CD4-positive, alpha-beta T cell (primary cell): ENCODE data around the gene AZIN2. TPM values are rescaled to one million over a fixed set of nuclear protein-coding genes. Genes with fewer than 3 reads are reported as not detected.

Experiments
- ATAC-seq: fragments of 200-7000 bp; cut with Tn5 transposase; one replicate; pipeline ENCODE4 v1.10.0; 2022; ENCODE audit warnings: mild to moderate bottlenecking; ENCODE audit not compliant: poor library complexity
- CTCF ChIA-PET: fragments of 350-600 bp; sonication (Branson Sonifier 250); formaldehyde crosslinking; loops from one replicate; lab custom pipeline; 2021; ENCODE audit warnings: antibody characterized with exemption, inconsistent platforms; lab: Charles Lee
- POLR2A ChIA-PET: fragments of 350-600 bp; sonication (Branson Sonifier 250); formaldehyde crosslinking; loops from one replicate; lab custom pipeline; 2021; ENCODE audit warnings: antibody characterized with exemption, inconsistent platforms; lab: Charles Lee
- DNase-seq, 14 experiments: peaks; one replicate each; pipeline ENCODE4 v3.0.0-alpha.2; 2013 to 2020; ENCODE audit warnings: mixed read lengths in 2 of 14
- H3K27ac ChIP-seq, 2 donors: one replicate each; pipeline versions ENCODE4 v1.5.1 to v1.7.0; 2013; ENCODE audit warnings: low read length in 2 of 2, low read depth in 1 of 2, mild to moderate bottlenecking in 1 of 2
- H3K27me3 ChIP-seq, 2 experiments: 1 replicate in 1 of 2; 2 replicates in 1 of 2; pipeline versions ENCODE4 v1.6.1 to v1.7.0; 2013; ENCODE audit warnings: low read length in 2 of 2, control low read depth in 1 of 2, mild to moderate bottlenecking in 1 of 2, moderate library complexity in 1 of 2; ENCODE audit not compliant: insufficient read depth in 2 of 2, control insufficient read depth in 1 of 2
- H3K36me3 ChIP-seq: one replicate; pipeline ENCODE4 v1.6.1; 2013; ENCODE audit warnings: low read length, control low read depth; ENCODE audit not compliant: insufficient read depth
- H3K4me1 ChIP-seq: one replicate; pipeline ENCODE4 v1.6.1; 2013; ENCODE audit warnings: low read length, control low read depth; ENCODE audit not compliant: insufficient read depth
- H3K4me3 ChIP-seq: one replicate; pipeline ENCODE4 v1.5.1; 2013; ENCODE audit warnings: mild to moderate bottlenecking, low read length, moderate library complexity
- H3K9me3 ChIP-seq, 2 experiments: 1 replicate in 1 of 2; 2 replicates in 1 of 2; pipeline versions ENCODE4 v1.6.1 to v1.7.0; 2013; ENCODE audit warnings: low read length in 2 of 2, mild to moderate bottlenecking in 2 of 2, control low read depth in 1 of 2, moderate library complexity in 1 of 2; ENCODE audit not compliant: control insufficient read depth in 1 of 2, insufficient read depth in 1 of 2
- H3K27ac Mint-ChIP-seq: one replicate; pipeline ENCODE4 v1.8.0; 2020; ENCODE audit warnings: mixed read lengths
- H3K27me3 Mint-ChIP-seq: one replicate; pipeline ENCODE4 v1.8.0; 2021; ENCODE audit warnings: mixed read lengths
- H3K36me3 Mint-ChIP-seq: one replicate; pipeline ENCODE4 v1.8.0; 2021; ENCODE audit warnings: low read depth, mixed read lengths
- H3K4me1 Mint-ChIP-seq: one replicate; pipeline ENCODE4 v1.8.0; 2021; ENCODE audit warnings: low read depth, mixed read lengths
- H3K4me3 Mint-ChIP-seq: one replicate; pipeline ENCODE4 v1.8.0; 2020; ENCODE audit warnings: mild to moderate bottlenecking, mixed read lengths
- H3K9me3 Mint-ChIP-seq: one replicate; pipeline ENCODE4 v1.8.0; 2020; ENCODE audit warnings: mixed read lengths
- intact Hi-C, 2 experiments: fragments of 100-400 bp; cut with DNase I in 1 of 2; cut with micrococcal nuclease in 1 of 2; formaldehyde crosslinking; loops; one replicate each; pipeline versions ENCODE4 v1.15.1 to v1.9.0; 2023 to 2025; cut with DNase I, micrococcal nuclease
- total RNA-seq, 174 experiments: library from RNA in 2 of 174; stranded (reverse) in 2 of 174; gene quantifications; one replicate each; pipeline ENCODE4 v1.2.3 and lab custom pipeline; 2021 to 2026
- TF ChIP-seq, protein P1 (sequence below): fragments of 200-600 bp; IDR thresholded peaks from one replicate; pipeline ENCODE4 v1.8.0; 2022; ENCODE audit warnings: antibody characterized with exemption, mild to moderate bottlenecking

AZIN2 gene
- total RNA-seq, 2 experiments from 2014 or later = 4.6 to 4.9 TPM

- H3K27ac Mint-ChIP-seq = no peak overlapping the region
- DNase-seq (peak in 2 of 14 experiments; percentile 37 to 59), ATAC-seq (no peak)
- Histone ChIP-seq H3K9me3 (no peaks in the 10 kb centered on the region), H3K4me1 (peaks cover 8% of the 10 kb centered on the region), H3K27ac (no peak overlapping the region), H3K36me3 (no peaks in the 10 kb centered on the region), H3K27me3 (no peaks in the 10 kb centered on the region), H3K4me3 (no peak overlapping the region)
- ChIA-PET CTCF (no interaction called here), POLR2A (no interaction called here)
- TF ChIP-seq, protein P1, sequence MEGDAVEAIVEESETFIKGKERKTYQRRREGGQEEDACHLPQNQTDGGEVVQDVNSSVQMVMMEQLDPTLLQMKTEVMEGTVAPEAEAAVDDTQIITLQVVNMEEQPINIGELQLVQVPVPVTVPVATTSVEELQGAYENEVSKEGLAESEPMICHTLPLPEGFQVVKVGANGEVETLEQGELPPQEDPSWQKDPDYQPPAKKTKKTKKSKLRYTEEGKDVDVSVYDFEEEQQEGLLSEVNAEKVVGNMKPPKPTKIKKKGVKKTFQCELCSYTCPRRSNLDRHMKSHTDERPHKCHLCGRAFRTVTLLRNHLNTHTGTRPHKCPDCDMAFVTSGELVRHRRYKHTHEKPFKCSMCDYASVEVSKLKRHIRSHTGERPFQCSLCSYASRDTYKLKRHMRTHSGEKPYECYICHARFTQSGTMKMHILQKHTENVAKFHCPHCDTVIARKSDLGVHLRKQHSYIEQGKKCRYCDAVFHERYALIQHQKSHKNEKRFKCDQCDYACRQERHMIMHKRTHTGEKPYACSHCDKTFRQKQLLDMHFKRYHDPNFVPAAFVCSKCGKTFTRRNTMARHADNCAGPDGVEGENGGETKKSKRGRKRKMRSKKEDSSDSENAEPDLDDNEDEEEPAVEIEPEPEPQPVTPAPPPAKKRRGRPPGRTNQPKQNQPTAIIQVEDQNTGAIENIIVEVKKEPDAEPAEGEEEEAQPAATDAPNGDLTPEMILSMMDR = no peak
- intact Hi-C loops = no loop called here
- H3K4me3 Mint-ChIP-seq = no peak overlapping the region
- H3K27me3 Mint-ChIP-seq = peaks cover 14% of the 10 kb centered on the region
- H3K9me3 Mint-ChIP-seq = no peaks in the 10 kb centered on the region
- H3K4me1 Mint-ChIP-seq = no peaks in the 10 kb centered on the region
- H3K36me3 Mint-ChIP-seq = no peaks in the 10 kb centered on the region
Measured at GRCh38 chr1:33050221-33051076, 30.5 kb upstream of the AZIN2 start.

DNA sequence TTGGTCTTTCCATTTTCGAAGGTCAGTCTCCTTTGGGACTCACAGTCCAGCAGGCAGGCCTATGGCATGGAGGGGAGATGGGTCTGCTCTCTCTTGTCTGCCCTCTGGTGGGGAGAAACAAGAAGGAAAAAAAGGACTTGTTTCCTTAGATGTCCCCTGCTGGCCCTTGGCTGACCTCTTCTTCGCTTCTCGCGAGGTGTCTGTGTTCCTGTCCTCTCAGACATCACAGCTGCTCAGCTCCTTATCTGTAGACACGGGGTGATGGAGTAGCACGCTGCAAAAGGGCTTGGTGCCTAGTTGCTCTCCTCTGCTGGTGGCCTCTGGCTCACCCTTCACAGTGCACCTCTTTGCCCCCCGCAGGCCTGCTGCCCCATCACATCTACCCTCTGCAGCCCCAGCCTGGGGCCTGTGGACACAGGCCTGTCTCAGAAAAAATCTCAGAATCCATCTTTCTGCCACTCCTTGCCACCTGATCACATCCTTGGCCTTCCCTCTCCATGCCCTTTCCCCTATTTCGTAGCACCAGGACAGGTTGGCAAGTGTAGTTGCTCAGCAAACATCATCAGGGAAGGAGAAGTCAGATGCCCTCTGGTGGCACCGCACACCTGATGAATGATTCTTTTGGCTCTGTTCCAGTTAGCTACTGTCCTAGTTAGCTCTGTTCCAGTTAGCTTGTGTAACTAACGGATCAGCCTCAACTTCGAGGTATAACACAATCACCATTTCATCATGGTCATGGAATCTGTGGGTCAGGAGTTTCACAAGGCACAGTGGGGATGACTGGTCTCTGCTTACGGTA, 25.5 kb upstream of the AZIN2 start:
- Histone ChIP-seq H3K27me3 (no peaks in the 10 kb centered on the region), H3K4me3 (no peak overlapping the region), H3K27ac (no peak overlapping the region), H3K9me3 (no peaks in the 10 kb centered on the region), H3K36me3 (no peaks in the 10 kb centered on the region), H3K4me1 (peaks cover 5% of the 10 kb centered on the region)
- Mint-ChIP-seq H3K9me3 (no peaks in the 10 kb centered on the region), H3K36me3 (no peaks in the 10 kb centered on the region), H3K27ac (no peak overlapping the region), H3K4me1 (no peaks in the 10 kb centered on the region), H3K4me3 (no peak overlapping the region), H3K27me3 (peaks cover 4% of the 10 kb centered on the region)
- peak in 5 of 14 experiments; percentile 7 to 74 (median 50) for DNase-seq
- ChIA-PET POLR2A (interaction anchor here (1.4 to 1.7 kb wide), 2 partner anchors 92 to 122 kb away, joined by 3 to 7 read pairs; no protein-coding TSS in a partner anchor), CTCF (interaction anchor here (1.5 to 2.8 kb wide), 3 partner anchors 15 to 122 kb away, joined by 3 to 17 read pairs (median 6); no protein-coding TSS in a partner anchor)
- TF ChIP-seq, protein P1 = peak; percentile 49
- peak; percentile 49 for ATAC-seq
- intact Hi-C loops = loop anchor here (1.0 to 2.0 kb wide), 2 partner anchors 43 to 122 kb away; no protein-coding TSS in a partner anchor

GRCh38 chr1:33056426-33056825, 24.5 kb upstream of the AZIN2 start:
- POLR2A ChIA-PET = interaction anchor here (1.0 to 1.7 kb wide), 4 partner anchors 43 to 123 kb away, joined by 3 to 7 read pairs (median 3); partner anchors contain the start of gene RNF19B
- Histone ChIP-seq H3K27ac (no peak overlapping the region), H3K36me3 (no peaks in the 10 kb centered on the region), H3K9me3 (peaks cover 5 to 6% of the 10 kb centered on the region in 2 experiments), H3K4me3 (no peak overlapping the region), H3K27me3 (no peaks in the 10 kb centered on the region), H3K4me1 (peaks cover 5% of the 10 kb centered on the region)
- ATAC-seq (no peak), DNase-seq (no peak)
- Mint-ChIP-seq H3K36me3 (peaks cover 2% of the 10 kb centered on the region), H3K4me1 (no peaks in the 10 kb centered on the region), H3K27me3 (no peaks in the 10 kb centered on the region), H3K4me3 (no peak overlapping the region), H3K27ac (no peak overlapping the region), H3K9me3 (no peaks in the 10 kb centered on the region)
- CTCF ChIA-PET = interaction anchor here (1.9 to 2.8 kb wide), 2 partner anchors 71 to 123 kb away, joined by 6 to 17 read pairs; no protein-coding TSS in a partner anchor
- TF ChIP-seq, protein P1 = no peak
- intact Hi-C loops = no loop called here
